Erythroblast (primary cell): ENCODE measurements around the gene CYB561.

Experiments used
- GATA1 ChIP-seq: IDR thresholded peaks from 2 replicates; pipeline ENCODE4 v1.6.1; 2011; ENCODE audit warnings: low read depth, mild to moderate bottlenecking, control low read depth, low read length, moderate library complexity
- POLR2A ChIP-seq: IDR thresholded peaks from 2 replicates; pipeline ENCODE4 v1.6.1; 2011; ENCODE audit warnings: mild to moderate bottlenecking, low read length

GRCh38 chr17:63399316-63399715 lies 46.8 kb downstream of the CYB561 start:
- TF ChIP-seq POLR2A (no peak), GATA1 (no peak)
